H1 (cell line): ENCODE results near the gene LRRC15. TPM values are rescaled to one million over a fixed set of nuclear protein-coding genes. Genes with fewer than 3 reads are reported as not detected.

ENCODE experiments used
- BCL11A ChIP-seq, 2 experiments: IDR thresholded peaks; one replicate each; pipeline ENCODE4 v1.6.1; 2011; ENCODE audit warnings: low read depth in 2 of 2, low read length in 2 of 2, mild to moderate bottlenecking in 2 of 2
- CBX5 ChIP-seq: fragments of 300-800, 300-1000 bp; sonication (generic); IDR thresholded peaks from 2 replicates; pipeline ENCODE4 v1.7.1; 2016; ENCODE audit warnings: antibody characterized with exemption, low read length, low read depth
- CHD1 ChIP-seq: IDR thresholded peaks from 2 replicates; pipeline ENCODE4 v1.6.1; 2012; ENCODE audit warnings: low read depth, low read length, improper control_type of control experiment
- CTBP2 ChIP-seq: IDR thresholded peaks from 2 replicates; pipeline ENCODE4 v1.7.0; 2011; ENCODE audit warnings: borderline replicate concordance, mild to moderate bottlenecking, moderate library complexity, mixed read lengths, low read length; ENCODE audit not compliant: insufficient read depth, insufficient read length
- EGR1 ChIP-seq: IDR thresholded peaks from 2 replicates; pipeline ENCODE4 v1.6.1; 2011; ENCODE audit warnings: low read depth, low read length, borderline replicate concordance
- EZH2 ChIP-seq: fragments of 200-600 bp; sonication (generic); IDR thresholded peaks from 2 replicates; pipeline ENCODE4 v1.7.1; 2012; ENCODE audit warnings: low read depth, mild to moderate bottlenecking, moderate library complexity, low read length, inconsistent platforms; ENCODE audit not compliant: severe bottlenecking
- HDAC2 ChIP-seq, 2 experiments: fragments of 300-600 bp in 1 of 2; sonication (generic) in 1 of 2; IDR thresholded peaks; 2 replicates each; pipeline ENCODE4 v1.6.1; 2011 to 2012; ENCODE audit warnings: low read depth in 2 of 2, low read length in 2 of 2, mild to moderate bottlenecking in 2 of 2, moderate library complexity in 2 of 2, borderline replicate concordance in 1 of 2, inconsistent platforms in 1 of 2
- KDM1A ChIP-seq: fragments of 200-600, 300-600 bp; sonication (generic); IDR thresholded peaks from 2 replicates; pipeline ENCODE4 v1.7.1; 2016; ENCODE audit warnings: mild to moderate bottlenecking, low read length, borderline replicate concordance
- KDM4A ChIP-seq: IDR thresholded peaks from one replicate; pipeline ENCODE4 v1.7.1; 2012; ENCODE audit warnings: low read depth, mild to moderate bottlenecking, moderate library complexity, low read length, inconsistent platforms; ENCODE audit not compliant: severe bottlenecking
- POLR2A ChIP-seq, 2 experiments: IDR thresholded peaks; 1 replicate in 1 of 2; 2 replicates in 1 of 2; pipeline ENCODE4 v1.6.1; 2011; ENCODE audit warnings: low read depth in 2 of 2, low read length in 2 of 2, mild to moderate bottlenecking in 2 of 2; ENCODE audit errors: control extremely low read depth in 1 of 2
- RAD21 ChIP-seq, 2 experiments: IDR thresholded peaks in 1 of 2; conservative IDR thresholded peaks in 1 of 2; 2 replicates each; pipeline ENCODE4 v1.6.1; 2011; ENCODE audit warnings: low read depth in 2 of 2, low read length in 2 of 2, improper control_type of control experiment in 1 of 2, inconsistent platforms in 1 of 2, mild to moderate bottlenecking in 1 of 2, moderate library complexity in 1 of 2
- RBBP5 ChIP-seq: IDR thresholded peaks from 2 replicates; pipeline ENCODE4 v1.7.1; 2012; ENCODE audit warnings: low read depth, mild to moderate bottlenecking, inconsistent platforms, low read length, moderate library complexity, borderline replicate concordance
- SAP30 ChIP-seq: fragments of 300-600 bp; sonication (generic); IDR thresholded peaks from 2 replicates; pipeline ENCODE4 v1.7.1; 2012; ENCODE audit warnings: low read length, moderate library complexity, mild to moderate bottlenecking, inconsistent platforms; ENCODE audit not compliant: insufficient read depth, insufficient replicate concordance
- SIRT6 ChIP-seq: IDR thresholded peaks from one replicate; pipeline ENCODE4 v1.7.1; 2012; ENCODE audit warnings: low read length, inconsistent platforms
- SP1 ChIP-seq: IDR thresholded peaks from 2 replicates; pipeline ENCODE4 v1.6.1; 2011; ENCODE audit warnings: low read depth, low read length
- SP4 ChIP-seq: IDR thresholded peaks from 2 replicates; pipeline ENCODE4 v1.6.1; 2012; ENCODE audit warnings: low read length, inconsistent platforms
- TEAD4 ChIP-seq: IDR thresholded peaks from 2 replicates; pipeline ENCODE4 v1.6.1; 2012; ENCODE audit warnings: low read depth, low read length, inconsistent platforms, mixed read lengths
- polyA plus RNA-seq, 7 experiments: library from polyadenylated mRNA; depleted of rRNA in 3 of 7; stranded (reverse) in 5 of 7; unstranded in 2 of 7; fragments of >200 nt in 5 of 7; fragments of 200-250 nt in 2 of 7; gene quantifications; 1 replicate in 5 of 7; 2 replicates in 1 of 7; 4 replicates in 1 of 7; pipeline versions ENCODE4 v1.2.1 to v1.2.3, GENCODE V29; 2011 to 2013; ENCODE audit warnings: missing spikeins in 2 of 7, mixed read lengths in 2 of 7
- total RNA-seq: library from RNA; stranded (reverse); fragmentation: NEBNext Ultra II Directional; extraction: Animal tissue kit (Norgen Biotek cat#: 25700); gene quantifications from 2 replicates; pipeline ENCODE4 v1.2.1, GENCODE V29; 2021
- TF ChIP-seq, protein P1 (sequence below), 3 experiments: IDR thresholded peaks; 1 replicate in 2 of 3; 2 replicates in 1 of 3; pipeline versions ENCODE4 v1.5.1 to v1.6.1; 2011; ENCODE audit warnings: low read length in 3 of 3, mild to moderate bottlenecking in 3 of 3, inconsistent platforms in 2 of 3, low read depth in 1 of 3, moderate library complexity in 1 of 3; ENCODE audit not compliant: insufficient read depth in 1 of 3; ENCODE audit errors: control extremely low read depth in 1 of 3
- TF ChIP-seq, protein P2 (sequence below): IDR thresholded peaks from 2 replicates; pipeline ENCODE4 v1.6.1; 2012; ENCODE audit warnings: inconsistent platforms

Gene LRRC15
- total and polyA plus RNA-seq, 2 of the 8 experiments (the other 6 are each of a cell fraction or from before 2014, with no cell fraction given): 0.15 to 0.37 TPM

DNA sequence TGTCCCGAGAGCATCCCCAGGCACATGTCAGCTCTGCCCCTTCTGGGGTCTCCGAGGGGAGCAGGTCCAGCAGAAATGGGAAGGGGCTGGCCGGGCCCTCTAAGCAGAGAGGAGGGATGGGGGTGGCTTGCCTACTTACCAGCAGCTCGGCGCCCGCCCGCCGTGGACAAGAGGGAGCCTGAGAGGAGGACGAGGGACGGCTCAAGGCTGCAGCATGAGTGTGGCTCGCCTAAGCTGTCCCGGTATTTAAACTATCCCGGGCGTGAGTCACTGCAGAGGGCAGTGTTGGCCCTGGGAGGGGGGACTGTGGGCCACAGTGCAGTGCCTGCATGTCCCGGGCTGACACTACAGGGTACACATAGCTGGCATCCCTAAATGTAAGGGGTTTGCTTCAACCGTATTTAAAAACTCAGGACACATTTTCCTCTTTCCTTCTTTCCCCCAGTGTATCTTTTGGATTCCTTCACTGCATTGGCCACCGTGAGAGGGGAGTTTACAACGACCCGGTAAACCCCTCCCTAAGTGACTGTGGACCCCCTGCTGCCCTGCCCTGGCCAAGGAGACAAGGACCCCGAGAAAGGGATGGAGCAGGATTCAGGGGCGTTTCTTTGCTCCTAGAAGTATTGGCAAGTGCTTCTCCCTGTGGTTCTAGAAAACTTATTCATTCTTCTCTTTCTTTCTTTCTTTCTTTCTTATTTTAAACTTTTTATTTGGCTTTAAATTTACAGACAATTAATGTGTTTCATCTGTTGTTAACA lies at the start of gene LRRC15 (continued):
- TF ChIP-seq, protein P1, sequence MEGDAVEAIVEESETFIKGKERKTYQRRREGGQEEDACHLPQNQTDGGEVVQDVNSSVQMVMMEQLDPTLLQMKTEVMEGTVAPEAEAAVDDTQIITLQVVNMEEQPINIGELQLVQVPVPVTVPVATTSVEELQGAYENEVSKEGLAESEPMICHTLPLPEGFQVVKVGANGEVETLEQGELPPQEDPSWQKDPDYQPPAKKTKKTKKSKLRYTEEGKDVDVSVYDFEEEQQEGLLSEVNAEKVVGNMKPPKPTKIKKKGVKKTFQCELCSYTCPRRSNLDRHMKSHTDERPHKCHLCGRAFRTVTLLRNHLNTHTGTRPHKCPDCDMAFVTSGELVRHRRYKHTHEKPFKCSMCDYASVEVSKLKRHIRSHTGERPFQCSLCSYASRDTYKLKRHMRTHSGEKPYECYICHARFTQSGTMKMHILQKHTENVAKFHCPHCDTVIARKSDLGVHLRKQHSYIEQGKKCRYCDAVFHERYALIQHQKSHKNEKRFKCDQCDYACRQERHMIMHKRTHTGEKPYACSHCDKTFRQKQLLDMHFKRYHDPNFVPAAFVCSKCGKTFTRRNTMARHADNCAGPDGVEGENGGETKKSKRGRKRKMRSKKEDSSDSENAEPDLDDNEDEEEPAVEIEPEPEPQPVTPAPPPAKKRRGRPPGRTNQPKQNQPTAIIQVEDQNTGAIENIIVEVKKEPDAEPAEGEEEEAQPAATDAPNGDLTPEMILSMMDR (IDR thresholded peaks at IDR 0.05; ENCODE audit: control extremely low read depth in 1 of 3, insufficient read depth in 1 of 3, low read depth in 1 of 3, low read length in 3 of 3): no peak
- TF ChIP-seq EZH2 (no peak), EGR1 (peak; percentile 61; the same call in 1 of the 2 replicates), CHD1 (no peak), POLR2A (IDR thresholded peaks at IDR 0.05; ENCODE audit: control extremely low read depth in 1 of 2, low read depth in 2 of 2, low read length in 2 of 2) (no peak), KDM1A (no peak), SIRT6 (no peak), RBBP5 (peak; percentile 21; the same call in 1 of the 2 replicates), CTBP2 (no peak), CBX5 (no peak), RAD21 (IDR thresholded peaks at IDR 0.05 in 1 of 2, conservative IDR thresholded peaks at IDR 0.05 in 1 of 2; ENCODE audit: low read depth in 2 of 2, low read length in 2 of 2) (peak in 1 of 2 experiments; percentile 19; a peak in 1 of 4 replicates), SP4 (no peak), HDAC2 (IDR thresholded peaks at IDR 0.05; ENCODE audit: borderline replicate concordance in 1 of 2, low read depth in 2 of 2, low read length in 2 of 2) (no peak), KDM4A (no peak), TEAD4 (peak; percentile 28; the same call in 1 of the 2 replicates), BCL11A (IDR thresholded peaks at IDR 0.05; ENCODE audit: low read depth in 2 of 2, low read length in 2 of 2) (no peak), SAP30 (no peak), SP1 (peak; percentile 52; the same call in 1 of the 2 replicates)
- TF ChIP-seq, protein P2, sequence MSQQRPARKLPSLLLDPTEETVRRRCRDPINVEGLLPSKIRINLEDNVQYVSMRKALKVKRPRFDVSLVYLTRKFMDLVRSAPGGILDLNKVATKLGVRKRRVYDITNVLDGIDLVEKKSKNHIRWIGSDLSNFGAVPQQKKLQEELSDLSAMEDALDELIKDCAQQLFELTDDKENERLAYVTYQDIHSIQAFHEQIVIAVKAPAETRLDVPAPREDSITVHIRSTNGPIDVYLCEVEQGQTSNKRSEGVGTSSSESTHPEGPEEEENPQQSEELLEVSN: no peak
